DMS153 treated with DMSO at 0.1 percent for 48 hours (cell line): ENCODE results near the gene TESK2.

Experiments
- DNase-seq: peaks from one replicate; lab custom pipeline; 2025; ENCODE audit not compliant: unreplicated experiment; lab: John Stamatoyannopoulos, UW

TESK2 gene

GRCh38 chr1:45379524-45379923 is 111.4 kb downstream of the TESK2 start:
- no peak for DNase-seq

GRCh38 chr1:45378184-45378583 is 112.8 kb downstream of the TESK2 start:
- DNase-seq: no peak

GRCh38 chr1:45375104-45376090 is 115.6 kb downstream of the TESK2 start:
- no peak for DNase-seq

- DNase-seq: no peak
Observed at GRCh38 chr1:45373573-45373972, 117.4 kb downstream of the TESK2 start.

- DNase-seq: no peak
Observed at GRCh38 chr1:45370575-45370974, 120.4 kb downstream of the TESK2 start.

GRCh38 chr1:45365051-45365450 is 125.9 kb downstream of the TESK2 start:
- DNase-seq: no peak

- DNase-seq: no peak
Observed at GRCh38 chr1:45364294-45364693, 126.7 kb downstream of the TESK2 start.

GRCh38 chr1:45360981-45361380 is 130.0 kb downstream of the TESK2 start:
- peak; percentile 69 for DNase-seq

GRCh38 chr1:45359882-45360513 is 131.0 kb downstream of the TESK2 start:
- DNase-seq: peak; percentile 22

- no peak for DNase-seq
Observed at GRCh38 chr1:45356186-45356585, 134.8 kb downstream of the TESK2 start.

- DNase-seq: no peak
Observed at GRCh38 chr1:45355683-45356082, 135.3 kb downstream of the TESK2 start.

GRCh38 chr1:45354838-45355237 is 136.1 kb downstream of the TESK2 start:
- no peak for DNase-seq

GRCh38 chr1:45353685-45354084 is 137.3 kb downstream of the TESK2 start:
- no peak for DNase-seq

GRCh38 chr1:45351508-45351907 is 139.5 kb downstream of the TESK2 start:
- no peak for DNase-seq

GRCh38 chr1:45348966-45349677 is 141.8 kb downstream of the TESK2 start:
- no peak for DNase-seq

- DNase-seq: no peak
Observed at GRCh38 chr1:45348609-45348965, 142.4 kb downstream of the TESK2 start.

- DNase-seq: no peak
Observed at GRCh38 chr1:45348020-45348419, 142.9 kb downstream of the TESK2 start.

- no peak for DNase-seq
Observed at GRCh38 chr1:45346473-45346872, 144.5 kb downstream of the TESK2 start.

GRCh38 chr1:45345014-45345413 is 145.9 kb downstream of the TESK2 start:
- DNase-seq: no peak

GRCh38 chr1:45344499-45344898 is 146.5 kb downstream of the TESK2 start:
- DNase-seq: no peak

- no peak for DNase-seq
Observed at GRCh38 chr1:45340816-45341466, 150.0 kb downstream of the TESK2 start.
